Activated CD4-positive, alpha-beta T cell treated with anti-CD3 and anti-CD28 coated beads, Interleukin-10, Interleukin-2, amounts not matched to agents 100 ng/mL and 50 ng/mL, durations not matched to agents 16 hours and 8 hours (primary cell): ENCODE measurements around the gene LSAMP.

Experiments used
- DNase-seq: peaks from one replicate; pipeline ENCODE4 v3.0.0-alpha.2; 2020

The LSAMP gene

DNA sequence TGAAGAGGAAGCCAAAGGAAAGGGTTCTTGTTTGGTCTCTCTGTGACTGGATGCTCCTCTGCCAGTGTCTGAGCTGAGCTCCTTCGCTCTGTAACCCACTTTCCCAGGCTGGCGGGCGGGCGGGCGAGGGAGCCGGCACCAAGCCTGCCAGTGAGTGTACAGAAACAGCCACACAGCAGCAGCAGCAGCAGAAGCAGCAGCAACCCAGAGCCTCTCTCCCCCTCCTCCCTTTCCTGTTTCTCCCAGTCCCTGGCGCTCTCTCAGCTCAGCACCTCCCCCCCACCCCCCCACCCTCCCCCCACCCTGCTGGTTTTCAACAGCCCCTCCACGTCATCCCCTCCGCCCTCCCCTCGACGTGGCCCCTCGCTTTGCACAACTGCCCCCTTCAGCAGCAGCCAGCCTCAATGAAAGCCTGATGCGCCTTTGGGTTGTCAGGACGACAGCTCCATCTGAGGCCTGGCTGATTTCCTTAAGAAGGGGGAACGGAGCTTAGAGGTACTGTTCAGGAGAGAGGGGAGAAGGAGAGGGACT is at the start of gene LSAMP:
Gene LSAMP (minus strand): TSS at position 177 of the 531 bp plus-strand sequence.
- DNase-seq = no peak

DNA sequence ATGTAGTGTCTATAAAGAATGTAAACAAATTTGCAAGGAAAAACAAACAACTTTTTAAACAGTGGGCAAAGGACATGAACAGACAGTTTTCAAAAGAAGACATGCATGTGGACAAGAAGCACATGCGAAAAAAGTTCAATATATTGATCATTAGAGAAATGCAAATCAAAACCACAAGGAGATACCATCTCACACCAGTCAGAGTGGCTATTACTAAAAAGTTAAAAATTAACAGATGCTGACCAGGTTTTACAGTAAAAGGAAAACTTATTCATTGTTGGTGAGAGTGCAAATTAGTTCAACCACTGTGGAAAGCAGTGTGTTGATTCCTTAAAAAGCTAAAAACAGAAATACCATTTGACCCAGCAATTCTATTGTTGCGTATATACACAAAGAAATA is 47.1 kb upstream of the LSAMP start:
- DNase-seq = no peak

DNA sequence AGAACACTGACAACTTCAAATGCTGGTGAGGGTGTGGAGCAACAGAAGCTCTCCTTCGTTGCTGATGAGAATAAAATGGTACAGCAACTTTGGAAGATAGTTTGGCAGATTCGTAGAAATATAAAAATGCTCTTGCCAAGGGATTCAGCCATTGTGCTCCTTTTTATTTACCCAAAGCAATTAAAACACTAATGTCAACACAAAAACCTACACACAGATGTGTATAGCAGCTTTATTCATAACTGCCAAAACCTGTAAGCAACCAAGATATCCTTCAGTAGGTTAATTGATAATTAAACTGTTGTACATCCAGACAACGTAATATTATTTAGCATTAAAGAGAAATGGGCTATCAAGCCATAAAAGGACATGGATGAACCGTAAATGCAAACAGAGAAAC is 37.8 kb upstream of the LSAMP start:
- no peak for DNase-seq

DNA sequence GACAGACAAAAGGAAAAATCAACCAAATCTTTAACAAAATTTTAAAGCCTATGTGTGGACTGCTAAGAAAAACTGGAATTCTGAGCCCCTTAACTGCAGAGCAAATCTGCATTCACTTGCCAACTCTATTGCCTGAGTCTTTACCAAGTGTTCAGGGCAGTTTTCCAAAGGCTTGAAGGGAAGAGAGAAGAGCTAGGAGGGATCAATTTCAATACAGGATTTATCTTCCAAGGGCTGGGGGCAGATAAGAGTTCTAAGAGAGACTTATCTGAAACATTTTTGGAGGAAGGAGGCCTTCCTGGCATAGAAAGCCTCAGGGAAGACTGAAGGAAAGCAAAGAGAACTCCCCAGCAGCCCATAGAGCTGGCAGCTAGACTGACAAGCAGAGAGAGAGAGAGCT is 31.4 kb upstream of the LSAMP start:
- DNase-seq = no peak

DNA sequence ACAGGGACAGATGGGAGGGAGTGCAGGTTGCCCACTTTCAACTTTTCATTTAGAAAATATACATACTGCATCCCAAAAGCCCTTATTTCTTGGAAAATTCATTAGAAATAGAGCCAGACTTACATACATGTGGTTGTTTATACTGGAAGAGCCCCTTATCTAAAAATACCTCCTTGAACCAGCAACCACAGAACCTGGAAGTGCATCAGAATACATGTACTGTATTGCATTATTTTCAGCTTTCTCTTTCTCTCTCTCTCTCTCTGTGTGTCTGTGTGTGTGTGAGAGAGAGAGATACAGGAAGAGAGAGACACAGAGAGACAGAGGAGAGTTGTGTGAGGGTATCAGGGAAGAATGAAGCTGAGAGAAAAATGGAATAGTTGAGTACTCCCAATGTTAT is 29.5 kb upstream of the LSAMP start:
- no peak for DNase-seq

DNA sequence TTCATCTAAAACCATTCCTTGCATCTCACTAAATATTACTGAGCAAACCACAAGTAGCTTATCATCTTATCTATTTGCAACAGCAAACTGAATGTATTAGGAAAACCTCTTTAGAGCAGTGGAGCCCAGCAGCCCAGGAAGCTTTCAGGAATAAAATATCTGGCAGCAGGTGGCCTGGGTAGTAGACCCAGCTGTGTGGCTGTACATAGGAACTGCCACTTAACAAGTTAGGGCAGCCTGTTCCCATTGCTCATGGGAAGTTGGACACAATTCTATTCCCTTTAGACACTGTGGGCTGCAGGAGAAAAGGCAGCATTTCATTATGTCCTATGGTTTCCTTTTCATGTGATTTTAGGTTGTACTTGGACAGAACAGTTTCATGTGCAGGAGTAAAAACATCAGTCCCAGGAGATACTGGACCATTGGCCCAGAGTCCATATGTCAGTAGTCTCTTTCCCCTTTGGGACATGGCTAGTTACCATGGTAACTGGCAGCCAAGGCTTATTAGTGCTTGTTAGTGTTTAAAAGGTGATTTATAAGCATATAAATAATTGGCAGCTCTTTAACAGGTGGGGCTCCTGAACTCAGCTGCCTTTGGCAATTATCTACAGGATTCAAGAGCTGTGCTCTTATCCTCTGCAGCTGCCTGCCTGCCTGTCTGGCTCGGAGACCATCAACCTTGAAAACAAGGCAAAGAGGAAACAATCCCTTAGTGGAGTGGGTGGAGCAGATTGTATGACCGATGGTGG is 28.9 kb upstream of the LSAMP start:
- DNase-seq = no peak

DNA sequence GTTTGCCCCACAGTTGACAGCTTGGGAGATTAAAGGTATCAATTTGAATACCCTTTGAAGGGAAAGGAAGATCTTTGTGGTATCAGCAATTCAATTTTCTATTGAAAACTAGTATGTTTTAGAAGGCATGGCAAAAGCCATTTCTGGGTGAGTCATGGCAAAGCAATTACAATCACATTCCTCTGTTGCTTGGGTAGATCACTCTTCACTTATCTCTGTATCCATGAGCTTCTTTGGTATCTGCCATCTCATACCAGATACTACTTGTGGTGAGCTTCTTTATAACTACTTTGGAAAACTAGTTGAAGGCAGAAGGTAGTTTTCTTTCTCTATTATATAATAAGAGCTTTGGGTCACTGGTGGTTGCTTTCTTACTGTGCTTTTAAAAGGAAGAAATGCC is 28.3 kb upstream of the LSAMP start:
- DNase-seq = no peak

DNA sequence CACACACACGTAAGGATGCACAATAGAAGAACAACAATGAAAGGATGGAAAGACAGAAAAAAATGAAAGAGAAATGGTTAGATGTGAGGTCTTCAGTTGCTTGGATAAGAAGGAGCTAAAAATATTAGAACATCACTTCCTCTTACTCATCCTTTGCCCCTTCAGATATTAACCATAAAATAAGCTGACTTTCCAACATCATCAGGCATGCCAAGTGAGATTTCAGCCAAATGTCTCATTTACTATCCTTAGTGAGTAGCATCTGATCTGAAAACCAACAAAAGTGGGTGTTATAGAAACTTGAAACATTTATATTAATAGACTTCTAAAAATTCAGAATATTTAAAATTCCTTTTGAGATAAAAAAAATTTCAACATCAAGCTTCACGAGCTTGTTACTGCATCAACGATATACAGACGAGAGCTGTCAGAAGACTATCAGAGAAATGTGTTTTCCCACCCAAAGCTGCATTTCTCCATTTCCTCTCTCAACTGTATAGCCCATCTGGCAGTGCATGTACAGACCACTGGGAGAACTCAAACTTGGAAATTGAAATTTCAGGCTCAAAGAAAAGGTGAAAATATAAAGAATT is 25.4 kb upstream of the LSAMP start:
- no peak for DNase-seq

DNA sequence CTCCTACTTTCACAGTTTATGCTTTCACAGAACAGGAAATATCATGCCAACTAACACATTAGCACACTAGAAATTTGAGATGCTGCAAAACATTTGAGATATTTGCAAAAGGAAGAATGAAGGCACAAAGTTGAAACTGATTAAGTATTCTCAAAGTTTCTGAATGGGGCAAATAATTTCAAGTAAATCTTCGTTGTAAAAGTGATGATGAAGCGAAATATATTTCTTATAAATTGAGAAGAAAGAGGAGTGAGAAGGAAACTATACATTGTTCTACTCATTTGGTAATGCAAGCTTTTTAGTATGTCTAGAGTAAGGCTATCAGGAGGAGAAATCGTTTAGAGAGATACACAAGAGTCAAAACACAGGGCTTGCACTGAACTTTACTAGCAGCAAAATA is 24.3 kb upstream of the LSAMP start:
- DNase-seq = no peak

DNA sequence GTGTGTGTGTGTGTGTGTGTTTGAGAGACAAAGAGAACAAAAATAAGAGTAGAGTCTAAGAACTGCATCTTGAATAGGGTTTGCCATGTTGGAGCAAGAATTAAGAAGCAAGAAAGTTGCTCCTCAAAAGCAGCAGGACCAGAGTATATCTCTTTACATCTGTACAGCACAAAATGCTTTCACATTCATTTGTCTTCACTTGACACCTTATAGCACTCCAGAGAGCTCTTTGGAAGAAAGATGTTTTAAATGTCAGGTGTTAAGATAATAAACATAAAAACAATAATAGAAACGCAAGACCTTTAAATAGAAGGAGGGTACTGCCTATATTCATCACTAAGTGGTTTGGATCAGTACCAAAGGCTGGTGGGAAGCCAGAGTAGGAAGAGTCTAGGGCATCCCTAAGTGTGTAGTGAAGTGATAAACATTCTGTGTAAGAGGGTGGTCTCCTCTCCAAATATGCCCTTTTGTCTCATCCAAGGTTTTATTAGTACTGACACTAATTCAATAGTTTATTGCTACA is 19.1 kb upstream of the LSAMP start:
- DNase-seq = no peak

DNA sequence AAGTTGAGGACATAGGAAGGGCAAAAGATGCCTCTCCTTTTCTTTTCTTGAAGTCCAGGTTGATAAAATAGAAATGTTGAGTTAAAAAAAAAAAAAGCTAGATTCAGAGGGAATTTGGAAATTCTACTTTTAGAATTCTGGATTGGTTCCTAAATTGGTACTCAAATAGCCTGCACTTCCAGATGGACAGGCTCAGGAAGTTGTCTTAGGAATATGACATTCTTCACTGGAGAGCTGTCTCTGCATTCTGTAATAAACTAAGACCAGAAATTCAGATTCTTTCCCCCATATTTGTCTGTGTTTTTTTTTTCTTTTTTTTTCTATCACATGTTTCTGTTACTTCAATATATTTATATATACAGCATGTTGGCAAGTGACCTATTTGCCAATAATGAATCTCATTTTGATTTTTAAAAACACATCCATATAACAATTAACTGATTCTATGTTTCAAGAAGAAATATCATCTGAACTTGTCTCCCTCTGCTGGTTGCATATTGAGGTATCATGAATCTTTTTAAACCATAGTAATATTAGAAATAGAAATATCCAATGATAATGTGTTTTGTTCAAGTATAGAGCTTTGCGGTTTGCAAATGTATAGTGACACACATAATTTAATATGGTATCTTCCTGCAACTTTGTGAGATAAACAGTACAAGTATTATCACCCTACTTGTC is 8.5 kb upstream of the LSAMP start:
- no peak for DNase-seq

DNA sequence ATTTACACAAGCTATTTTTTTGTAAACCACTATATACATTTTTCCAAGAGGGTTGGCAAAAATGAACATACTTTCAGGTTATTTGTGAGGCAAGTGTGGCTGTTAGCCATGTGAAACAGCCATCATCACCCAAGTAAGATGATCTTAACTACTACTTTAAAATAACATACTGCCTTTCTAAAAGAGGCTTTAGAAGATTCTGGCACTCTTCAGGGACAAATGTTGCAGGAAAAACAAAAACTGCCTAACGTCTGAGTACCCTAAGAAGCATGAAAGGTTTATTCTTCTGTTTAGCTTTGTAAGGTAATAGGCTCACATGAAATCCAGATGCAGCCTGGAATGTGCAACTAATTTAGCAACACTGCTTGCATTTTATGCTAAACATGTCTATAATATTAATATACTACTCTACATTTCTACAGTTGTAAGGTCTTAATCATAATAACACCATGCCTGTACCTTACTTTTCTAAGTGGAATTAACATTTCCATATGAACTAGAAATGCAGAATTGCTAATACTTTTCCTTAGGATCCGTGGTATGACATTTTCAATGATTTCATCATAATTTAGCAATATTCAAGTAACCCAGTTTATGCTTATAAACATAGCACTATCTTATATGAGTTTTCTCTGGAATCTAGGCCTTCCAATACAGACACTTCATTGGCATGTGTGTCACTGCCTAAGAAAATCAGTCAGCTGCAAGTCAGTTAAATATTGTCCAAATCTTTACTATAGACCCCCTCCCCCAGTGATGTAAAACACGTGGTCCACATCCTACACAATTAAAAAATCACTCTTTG is 4.5 kb upstream of the LSAMP start:
- DNase-seq = no peak

DNA sequence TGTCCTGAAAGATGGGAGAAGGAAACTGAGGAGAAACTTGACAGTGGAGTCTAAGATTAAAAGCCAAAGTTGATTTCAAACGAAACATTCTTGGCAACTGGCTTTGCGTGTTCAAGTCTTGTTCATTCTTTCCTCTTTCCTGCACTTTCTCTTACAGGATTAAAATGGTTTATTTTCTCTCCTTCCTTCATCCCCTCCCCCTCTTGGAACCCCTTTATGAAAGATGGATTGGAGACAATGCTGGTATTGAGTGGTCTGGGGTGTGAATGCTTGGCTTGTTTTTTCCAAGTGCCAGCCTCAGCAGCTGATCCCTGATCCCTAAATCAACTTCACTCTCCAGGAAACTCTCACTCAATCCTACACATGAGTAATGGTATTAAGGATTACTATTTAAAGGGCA is 703 bp upstream of the LSAMP start:
- no peak for DNase-seq

DNA sequence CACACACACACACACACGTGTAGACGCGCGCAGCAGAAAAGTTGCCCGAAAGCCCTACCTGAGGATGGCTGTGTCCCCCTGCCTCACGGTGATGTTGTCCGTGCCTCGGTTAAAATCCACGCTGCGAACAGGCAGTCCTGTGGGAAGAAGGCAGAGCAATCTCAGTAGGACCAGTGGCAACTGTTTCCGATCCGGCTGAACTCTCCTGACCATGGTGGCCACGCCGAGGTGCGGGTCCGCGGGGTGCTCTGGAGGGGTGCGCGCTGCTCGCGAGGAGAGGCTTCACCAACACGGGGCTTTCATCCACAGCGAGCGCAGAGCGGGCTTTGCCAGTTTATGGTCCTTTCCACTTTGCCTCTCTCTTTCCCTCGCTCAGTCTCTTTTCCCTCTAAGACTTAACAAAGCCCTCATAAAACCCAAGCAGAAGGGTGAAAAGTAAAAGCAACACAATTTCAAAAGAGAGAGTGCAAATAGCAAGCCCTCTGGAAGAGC is 422 bp downstream of the LSAMP start:
- DNase-seq = no peak

DNA sequence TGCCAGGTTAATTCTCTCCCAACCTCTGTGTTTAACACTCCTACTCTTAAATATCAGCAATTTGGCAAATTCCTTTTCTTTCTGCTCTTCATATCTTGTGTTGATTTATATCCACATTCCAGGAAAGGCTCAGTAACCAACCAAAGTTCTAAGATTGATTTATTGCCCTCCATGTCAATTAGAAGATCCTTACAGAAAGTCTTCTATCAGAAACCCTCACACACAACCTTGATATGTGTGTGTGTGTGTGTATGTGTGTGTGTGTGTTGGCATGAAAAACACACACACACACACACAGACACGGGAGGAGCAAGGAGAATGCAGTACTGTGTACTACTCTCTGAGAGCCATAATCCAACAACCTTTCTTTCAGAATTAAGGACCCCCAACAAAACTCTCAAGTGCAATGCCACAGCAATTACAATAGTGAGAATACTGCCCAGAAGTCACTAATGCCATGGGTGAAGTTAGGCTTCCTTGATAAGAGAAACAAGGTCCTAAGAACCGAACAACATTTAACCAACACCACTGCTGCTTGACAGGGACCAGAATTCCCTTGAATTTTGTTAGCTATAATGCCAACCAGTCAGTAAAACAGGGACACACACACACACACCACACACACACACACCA is 1.1 kb downstream of the LSAMP start:
- DNase-seq = no peak

DNA sequence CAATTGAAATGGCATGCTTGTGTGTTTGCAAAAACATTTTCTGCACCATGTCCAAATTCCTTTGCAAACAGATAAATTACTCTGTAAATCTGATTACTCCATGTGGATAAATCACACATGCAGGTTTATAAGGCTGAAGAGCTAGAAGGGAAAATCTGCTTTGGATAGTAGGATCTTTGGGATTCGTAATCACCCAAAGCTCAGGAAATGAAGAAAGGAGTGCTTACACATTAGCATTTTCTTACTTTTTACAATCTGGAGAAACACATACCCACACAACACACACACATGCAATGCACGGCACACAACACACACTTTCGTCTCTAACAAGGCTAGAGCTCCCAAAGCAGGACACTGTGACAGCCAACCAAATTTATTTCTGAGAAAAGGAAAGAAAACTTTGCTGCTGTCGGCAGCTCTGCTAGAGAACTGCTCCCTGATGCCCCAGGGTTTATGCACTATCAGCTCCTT is 2.1 kb downstream of the LSAMP start:
- no peak for DNase-seq

DNA sequence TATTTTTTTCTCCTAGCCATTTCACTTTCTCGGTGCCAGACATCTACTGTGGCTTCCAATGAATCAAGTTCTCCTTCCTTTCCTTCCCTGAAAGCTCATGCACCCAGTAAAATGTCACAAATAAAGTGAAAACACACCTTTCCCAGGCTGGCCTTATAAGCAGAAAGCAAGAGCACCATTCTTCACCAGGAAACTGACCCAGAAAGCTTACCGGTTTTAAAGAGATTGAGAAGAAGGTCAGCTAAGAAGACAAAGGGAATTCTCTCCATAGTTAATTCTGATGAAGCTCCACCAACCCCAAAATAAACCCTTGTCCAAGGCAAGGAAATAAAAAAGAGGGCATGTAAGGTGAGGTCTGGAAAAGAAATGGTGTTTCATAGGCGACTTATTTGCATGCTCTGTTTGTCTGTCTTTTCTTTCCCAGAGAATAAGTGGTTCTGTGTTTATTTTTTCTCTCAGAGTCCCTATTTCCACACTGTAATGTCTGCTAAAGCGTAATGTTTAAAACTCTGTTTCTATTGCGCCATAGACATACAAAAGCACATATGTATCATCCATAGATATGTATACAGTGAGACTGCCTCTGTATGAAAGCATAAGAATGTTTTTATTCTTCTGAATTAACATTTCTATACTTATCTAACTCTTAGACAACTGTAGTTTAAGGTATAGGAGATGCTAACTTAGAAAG is 2.8 kb downstream of the LSAMP start:
- DNase-seq = no peak

DNA sequence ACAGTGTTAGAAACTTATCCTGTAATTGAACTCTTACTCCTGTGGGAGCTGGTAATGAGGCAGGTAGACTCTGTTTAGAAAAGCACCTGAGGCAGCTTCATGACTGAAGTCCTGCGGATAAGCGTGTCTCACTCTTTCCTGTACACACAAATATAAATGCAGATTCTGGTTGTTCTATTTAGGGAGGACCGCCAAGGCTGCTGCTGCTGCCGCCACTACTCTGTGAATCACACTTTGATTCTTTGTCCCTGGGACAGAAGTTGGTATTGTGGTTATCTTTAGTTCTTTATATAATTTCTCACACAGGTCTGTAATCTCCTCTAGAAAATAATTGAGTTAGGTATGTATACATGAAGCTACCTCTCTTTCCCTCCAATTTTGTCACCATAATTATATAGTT is 3.6 kb downstream of the LSAMP start:
- no peak for DNase-seq

DNA sequence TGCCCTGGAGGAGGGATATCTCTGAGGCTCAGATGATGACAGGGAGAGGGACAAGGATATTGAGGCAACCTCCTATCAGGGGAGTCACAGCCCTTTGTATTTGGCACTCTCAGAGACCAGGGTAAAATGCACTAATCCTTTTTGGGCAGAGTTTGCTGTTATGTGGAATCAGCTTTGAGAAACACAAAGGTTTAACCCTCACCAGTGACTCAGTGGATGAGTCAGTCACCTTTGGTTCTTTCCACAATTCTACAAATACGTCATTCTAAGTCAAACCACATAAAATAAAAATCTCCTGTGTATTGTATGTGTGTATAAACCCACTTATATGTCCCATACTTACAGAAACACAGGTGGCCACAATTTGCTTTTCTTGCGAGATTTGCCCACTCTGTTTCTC is 5.1 kb downstream of the LSAMP start:
- no peak for DNase-seq

DNA sequence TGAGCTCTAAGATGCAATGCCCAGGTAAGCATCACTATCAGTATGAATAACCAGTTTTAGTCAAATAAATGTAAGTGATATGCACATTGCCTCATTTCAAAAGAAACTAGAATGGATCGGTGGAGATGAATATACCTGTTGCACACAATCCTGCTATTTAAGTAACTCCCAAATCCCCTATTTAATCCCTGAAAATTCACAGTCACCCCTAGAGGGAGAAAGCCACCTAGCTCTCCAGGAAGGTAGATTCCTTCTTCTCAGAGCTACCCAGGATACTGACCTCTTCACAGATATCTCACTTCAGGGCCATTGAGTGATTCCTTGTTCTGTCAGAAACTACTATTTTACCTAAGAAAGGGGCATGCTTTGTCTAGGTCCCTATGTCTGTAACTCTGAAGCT is 11.7 kb downstream of the LSAMP start:
- no peak for DNase-seq

DNA sequence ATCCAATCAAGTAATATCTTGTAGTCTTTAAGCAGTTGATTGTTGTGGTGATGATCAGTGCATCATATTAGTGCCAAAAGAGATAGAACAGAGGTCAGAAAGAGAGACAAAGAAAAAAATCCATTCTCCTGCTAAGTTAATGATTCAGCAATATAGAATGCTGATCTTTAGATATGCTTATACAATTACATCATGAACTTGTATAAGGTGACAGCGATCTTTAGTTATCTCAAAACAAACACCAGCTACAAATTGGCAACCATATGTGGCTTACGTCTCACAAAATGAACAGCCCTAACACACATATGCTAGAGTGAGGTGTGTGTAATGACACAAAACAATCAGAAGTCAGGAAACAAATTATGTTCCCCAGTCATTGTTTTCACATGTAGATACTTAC is 12.5 kb downstream of the LSAMP start:
- no peak for DNase-seq
